ENCODE results near the gene TLE1.

The TLE1 gene

DNA sequence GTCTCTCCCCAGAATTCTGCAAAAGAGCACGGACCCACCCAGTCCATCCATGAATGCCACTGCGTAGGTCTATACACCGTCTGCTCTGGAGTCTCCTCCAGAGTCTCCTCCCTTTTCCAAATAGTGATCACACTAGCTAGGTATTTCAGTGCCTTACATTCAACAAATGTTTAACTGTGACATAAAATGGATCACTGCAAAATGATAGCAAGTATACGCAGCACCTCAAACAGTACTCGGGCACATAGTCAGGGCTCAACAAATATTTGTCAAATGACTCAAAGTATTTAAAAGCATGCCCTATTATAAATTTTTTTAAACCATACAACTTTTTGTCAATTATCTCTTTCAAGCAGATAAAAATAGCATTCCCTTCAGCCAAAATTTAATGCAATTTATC is 60.5 kb downstream of the TLE1 start:
- H3K9me3 Mint-ChIP-seq = no peaks in the 10 kb centered on the region
- no peak overlapping the region for H3K4me3 Mint-ChIP-seq
- no peaks in the 10 kb centered on the region for H3K36me3 Mint-ChIP-seq (ENCODE audit: low read depth)
- H3K27me3 Mint-ChIP-seq (ENCODE audit: low read depth) = no peaks in the 10 kb centered on the region
- H3K27ac Mint-ChIP-seq = no peak overlapping the region
- no peaks in the 10 kb centered on the region for H3K4me1 Mint-ChIP-seq (ENCODE audit: low read depth)

DNA sequence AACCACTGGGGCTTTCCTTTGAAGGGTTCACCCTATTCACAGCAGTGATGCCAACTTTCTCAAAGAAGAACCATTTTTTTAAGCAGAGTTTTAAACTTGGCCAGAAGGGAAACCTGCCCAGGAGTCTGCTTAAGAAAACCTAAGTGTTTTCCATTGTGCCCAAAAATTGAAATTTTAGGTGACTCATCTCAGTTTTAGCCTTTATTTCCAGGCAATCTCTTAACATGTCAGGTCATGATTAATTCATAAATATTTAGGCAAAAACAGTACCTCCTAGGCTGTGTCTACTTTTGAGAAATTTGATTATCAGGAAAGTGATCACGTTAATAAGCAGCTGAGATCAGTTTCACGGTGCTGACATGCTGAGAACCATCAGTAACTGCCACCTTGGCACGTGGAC is 61.9 kb downstream of the TLE1 start:
- no peaks in the 10 kb centered on the region for H3K9me3 Mint-ChIP-seq
- no peak overlapping the region for H3K27ac Mint-ChIP-seq
- H3K4me1 Mint-ChIP-seq (ENCODE audit: low read depth) = no peaks in the 10 kb centered on the region

DNA sequence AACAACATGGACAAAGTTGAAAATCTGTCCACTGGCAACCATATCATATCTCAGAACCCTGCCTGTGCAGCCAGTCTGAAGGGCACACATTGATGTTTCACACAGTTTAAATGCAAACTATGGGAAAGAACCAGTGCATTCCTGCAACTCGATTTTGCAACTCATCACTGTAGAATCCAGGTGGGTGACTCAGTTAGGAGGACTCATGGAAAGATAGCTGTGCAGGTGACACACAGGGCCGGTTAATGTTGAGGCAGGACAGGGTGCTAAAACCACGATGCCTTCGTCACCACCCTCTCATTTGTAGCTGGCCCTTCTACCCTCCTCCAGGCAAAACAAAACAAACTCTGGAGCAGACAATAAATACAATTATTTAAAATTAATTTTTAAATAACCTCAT is 62.8 kb downstream of the TLE1 start:
- Mint-ChIP-seq H3K27ac (no peak overlapping the region), H3K4me1 (ENCODE audit: low read depth) (no peaks in the 10 kb centered on the region), H3K4me3 (no peak overlapping the region), H3K27me3 (ENCODE audit: low read depth) (no peaks in the 10 kb centered on the region), H3K9me3 (no peaks in the 10 kb centered on the region), H3K36me3 (ENCODE audit: low read depth) (no peaks in the 10 kb centered on the region)

More for the DNA sequence above, 61.9 kb downstream of the TLE1 start:
- no peak overlapping the region for H3K4me3 Mint-ChIP-seq
- no peaks in the 10 kb centered on the region for H3K36me3 Mint-ChIP-seq (ENCODE audit: low read depth)
- H3K27me3 Mint-ChIP-seq (ENCODE audit: low read depth) = no peaks in the 10 kb centered on the region

DNA sequence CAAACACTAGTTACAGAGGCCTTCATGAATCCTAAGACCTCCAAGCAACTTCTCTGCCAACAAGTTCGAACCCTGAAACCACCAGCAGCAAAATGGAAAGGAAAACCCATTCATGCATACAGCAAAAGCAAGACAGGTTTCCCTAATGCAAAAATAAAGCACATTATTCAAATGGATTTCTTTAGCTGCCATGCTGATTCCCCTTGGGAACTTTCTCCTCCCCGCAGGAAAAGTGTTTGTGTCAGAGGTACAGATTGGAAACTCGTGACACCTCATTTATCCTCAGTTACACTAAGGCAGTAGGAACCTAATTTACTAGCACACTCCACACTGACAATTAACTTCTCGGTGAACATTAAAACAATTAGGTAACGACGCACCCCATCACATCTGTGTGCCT is 63.4 kb downstream of the TLE1 start:
- no peak overlapping the region for H3K27ac Mint-ChIP-seq
- H3K36me3 Mint-ChIP-seq (ENCODE audit: low read depth) = no peaks in the 10 kb centered on the region
- no peak overlapping the region for H3K4me3 Mint-ChIP-seq
- H3K4me1 Mint-ChIP-seq (ENCODE audit: low read depth) = no peaks in the 10 kb centered on the region
- no peaks in the 10 kb centered on the region for H3K9me3 Mint-ChIP-seq
- H3K27me3 Mint-ChIP-seq (ENCODE audit: low read depth) = peaks cover 3% of the 10 kb centered on the region

DNA sequence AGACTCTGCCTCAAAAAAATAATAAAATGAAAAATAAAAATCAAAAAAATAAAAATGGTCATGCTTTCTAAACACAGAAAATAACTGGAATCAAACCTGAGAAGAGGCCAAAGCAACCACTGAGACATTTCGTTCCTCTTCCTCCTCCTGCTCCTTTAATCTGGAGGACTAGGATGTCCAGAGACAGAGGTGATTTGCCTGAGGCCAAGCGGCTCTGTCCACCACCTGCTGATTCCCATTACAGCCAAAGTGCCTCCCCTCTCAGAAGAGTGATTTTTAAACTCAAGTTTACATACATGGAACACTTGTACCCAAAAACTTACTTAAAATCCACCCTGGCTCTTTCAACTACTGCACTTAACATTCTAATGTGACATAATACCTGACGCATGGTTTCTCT is 65.6 kb downstream of the TLE1 start:
- no peak overlapping the region for H3K4me3 Mint-ChIP-seq
- H3K36me3 Mint-ChIP-seq (ENCODE audit: low read depth) = no peaks in the 10 kb centered on the region
- H3K9me3 Mint-ChIP-seq = no peaks in the 10 kb centered on the region
- peaks cover 8% of the 10 kb centered on the region for H3K4me1 Mint-ChIP-seq (ENCODE audit: low read depth)
- H3K27ac Mint-ChIP-seq = no peak overlapping the region
- H3K27me3 Mint-ChIP-seq (ENCODE audit: low read depth) = peaks cover 3% of the 10 kb centered on the region

DNA sequence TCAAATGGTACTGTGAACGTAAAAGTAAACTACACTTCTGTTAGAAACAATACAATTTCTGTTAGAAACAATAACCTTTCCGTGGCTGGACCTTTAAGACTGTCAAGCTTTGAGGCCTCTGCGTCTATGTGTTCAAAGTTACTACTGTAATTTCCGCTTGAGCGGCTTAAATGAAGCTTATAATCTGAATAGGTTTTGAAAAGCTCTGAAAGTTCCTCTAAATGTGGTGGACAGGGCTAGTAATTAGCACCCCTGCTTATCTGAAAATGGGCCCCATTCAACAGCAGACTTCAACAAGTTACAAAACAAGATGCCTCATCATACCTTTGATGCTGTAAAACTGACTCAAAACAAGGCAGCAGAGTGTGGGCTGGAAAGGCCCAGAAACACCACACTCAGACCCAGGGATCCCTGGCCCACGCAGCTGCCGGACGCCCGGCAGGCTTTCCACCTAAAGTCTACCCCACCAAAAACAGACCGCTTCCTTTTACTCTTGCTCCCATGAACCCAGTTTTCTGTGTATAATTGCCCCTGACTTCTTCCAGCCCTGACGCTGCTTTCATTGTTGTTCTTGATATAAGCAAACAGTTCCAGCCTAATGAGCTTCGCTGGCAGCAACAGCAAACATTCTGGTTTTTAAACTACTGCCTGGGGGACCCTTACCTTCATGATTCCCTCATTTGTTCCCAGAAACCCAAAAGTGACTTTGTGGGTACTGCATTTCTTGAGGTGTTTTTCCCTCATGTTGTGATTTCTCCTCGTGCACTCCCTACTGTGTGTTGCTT is 66.7 kb downstream of the TLE1 start:
- Mint-ChIP-seq H3K36me3 (ENCODE audit: low read depth) (no peaks in the 10 kb centered on the region), H3K4me3 (no peak overlapping the region), H3K27me3 (ENCODE audit: low read depth) (peaks cover 3% of the 10 kb centered on the region), H3K9me3 (no peaks in the 10 kb centered on the region), H3K27ac (no peak overlapping the region), H3K4me1 (ENCODE audit: low read depth) (peaks cover 8% of the 10 kb centered on the region)

DNA sequence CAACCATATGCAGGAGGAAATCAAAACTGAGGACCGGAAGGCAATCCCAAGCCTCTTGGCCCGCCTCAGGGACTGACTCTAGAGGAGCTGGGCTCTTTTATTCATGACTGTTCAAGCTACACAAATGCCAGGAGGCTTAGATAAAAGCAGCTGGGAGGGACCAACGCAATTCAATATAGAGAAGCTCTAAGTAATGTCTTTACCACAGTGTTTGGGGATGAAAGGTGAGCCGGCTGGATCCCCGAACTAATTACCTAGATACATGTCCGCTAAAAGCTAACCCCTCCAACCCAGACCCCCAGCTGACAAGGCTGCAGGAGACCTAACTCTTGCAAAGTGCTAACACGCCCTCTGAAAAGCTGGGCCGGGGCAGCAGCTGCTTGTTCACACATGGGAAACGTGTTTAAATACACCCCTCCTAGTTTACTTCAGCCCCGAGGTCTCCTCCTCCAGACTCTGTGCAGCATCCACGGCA is 67.5 kb downstream of the TLE1 start:
- Mint-ChIP-seq H3K27ac (no peak overlapping the region), H3K36me3 (ENCODE audit: low read depth) (no peaks in the 10 kb centered on the region), H3K27me3 (ENCODE audit: low read depth) (peaks cover 3% of the 10 kb centered on the region), H3K4me3 (no peak overlapping the region), H3K9me3 (no peaks in the 10 kb centered on the region), H3K4me1 (ENCODE audit: low read depth) (peaks cover 8% of the 10 kb centered on the region)

DNA sequence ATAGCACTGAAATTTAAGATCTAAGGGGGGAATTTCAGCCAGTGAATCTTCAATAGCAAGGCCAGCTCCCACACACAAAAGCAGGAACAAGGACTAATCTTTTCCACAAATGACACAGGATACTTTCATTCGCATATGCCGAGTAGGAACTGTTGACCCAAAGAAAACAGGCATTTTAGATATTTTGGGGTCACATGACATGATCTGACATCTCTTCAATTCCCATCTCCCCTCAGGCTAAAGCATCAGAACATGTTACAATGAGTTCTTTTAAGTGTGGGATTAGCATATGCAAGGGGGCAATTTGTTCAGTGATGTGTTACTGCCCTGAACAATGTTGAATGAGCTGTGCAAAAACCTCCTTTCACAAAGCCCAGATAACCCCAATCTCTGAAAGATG is 68.2 kb downstream of the TLE1 start:
- no peaks in the 10 kb centered on the region for H3K9me3 Mint-ChIP-seq
- H3K27me3 Mint-ChIP-seq (ENCODE audit: low read depth) = peaks cover 3% of the 10 kb centered on the region
- no peak overlapping the region for H3K27ac Mint-ChIP-seq
- H3K4me1 Mint-ChIP-seq (ENCODE audit: low read depth) = peaks cover 8% of the 10 kb centered on the region
- H3K4me3 Mint-ChIP-seq = no peak overlapping the region
- no peaks in the 10 kb centered on the region for H3K36me3 Mint-ChIP-seq (ENCODE audit: low read depth)

DNA sequence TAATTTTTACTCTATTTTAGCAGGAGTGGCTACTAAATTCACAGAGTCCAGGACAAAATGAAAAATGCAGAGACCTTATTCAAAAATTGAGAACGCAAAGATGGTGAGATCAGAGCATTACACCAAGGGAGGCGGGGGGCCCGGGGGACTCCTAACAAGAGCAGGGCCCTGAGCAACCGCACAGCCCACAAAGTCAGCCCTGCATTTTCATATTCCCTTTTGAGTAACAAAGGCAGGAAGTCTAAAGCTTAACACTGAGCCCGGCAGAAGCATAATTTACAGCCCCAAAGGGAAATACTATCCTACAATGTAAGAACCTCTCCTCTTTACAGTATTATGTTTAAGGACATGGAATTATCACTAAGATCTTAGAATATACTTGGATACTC is 69.4 kb downstream of the TLE1 start:
- Mint-ChIP-seq H3K4me1 (ENCODE audit: low read depth) (peaks cover 8% of the 10 kb centered on the region), H3K27ac (no peak overlapping the region), H3K36me3 (ENCODE audit: low read depth) (no peaks in the 10 kb centered on the region), H3K27me3 (ENCODE audit: low read depth) (peaks cover 3% of the 10 kb centered on the region), H3K4me3 (no peak overlapping the region), H3K9me3 (no peaks in the 10 kb centered on the region)

DNA sequence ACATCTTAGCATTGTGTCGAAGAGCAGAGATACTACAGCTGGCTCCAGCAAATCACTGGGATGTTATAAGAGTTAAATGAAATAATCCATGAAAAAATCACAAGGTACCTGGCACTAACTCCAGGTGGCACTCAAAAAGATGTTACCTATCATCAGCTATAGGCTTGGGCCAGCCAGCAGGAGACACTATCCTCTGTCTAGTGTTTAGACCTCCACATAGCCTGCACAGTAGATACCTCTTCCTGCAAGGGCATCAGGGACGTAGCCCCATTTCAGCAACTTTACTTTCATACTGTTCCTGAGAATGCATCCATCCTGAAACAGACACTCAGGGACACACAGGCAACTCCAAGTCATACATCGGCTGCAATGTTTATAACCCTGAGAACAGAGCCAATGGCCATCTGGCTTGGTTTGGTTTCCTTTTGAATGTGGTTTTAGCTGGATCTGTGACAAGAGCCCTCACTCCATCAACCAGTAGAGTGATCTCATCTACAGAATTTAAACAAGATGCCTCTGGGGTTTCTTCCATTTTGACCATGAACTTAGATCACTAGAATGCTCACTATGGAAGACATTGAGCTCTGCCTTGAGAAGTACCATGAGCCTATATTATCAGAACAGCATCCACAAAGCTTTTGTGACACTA is 69.9 kb downstream of the TLE1 start:
- peaks cover 8% of the 10 kb centered on the region for H3K4me1 Mint-ChIP-seq (ENCODE audit: low read depth)
- H3K27ac Mint-ChIP-seq = no peak overlapping the region
- no peaks in the 10 kb centered on the region for H3K36me3 Mint-ChIP-seq (ENCODE audit: low read depth)
- H3K27me3 Mint-ChIP-seq (ENCODE audit: low read depth) = peaks cover 3% of the 10 kb centered on the region
- no peak overlapping the region for H3K4me3 Mint-ChIP-seq
- H3K9me3 Mint-ChIP-seq = no peaks in the 10 kb centered on the region

DNA sequence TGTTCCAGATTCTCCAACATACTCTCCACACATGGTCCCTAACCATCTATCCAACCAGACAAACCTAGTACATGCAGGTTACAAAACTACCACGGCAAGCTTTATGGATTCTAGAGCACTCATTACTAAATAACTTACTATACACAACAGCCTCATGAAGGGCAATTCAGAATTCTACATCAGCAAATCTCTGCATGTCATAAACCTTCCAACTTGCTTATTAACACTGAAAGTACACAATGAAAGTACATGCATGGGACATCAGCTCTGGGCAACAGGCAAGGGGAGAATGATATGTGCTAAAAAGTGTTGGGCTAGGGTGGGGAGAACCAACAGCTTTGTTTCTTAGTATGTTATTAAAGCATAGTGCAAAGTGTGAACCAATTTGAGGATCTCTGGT is 70.4 kb downstream of the TLE1 start:
- H3K4me1 Mint-ChIP-seq (ENCODE audit: low read depth) = peaks cover 8% of the 10 kb centered on the region
- H3K9me3 Mint-ChIP-seq = no peaks in the 10 kb centered on the region
- peaks cover 3% of the 10 kb centered on the region for H3K27me3 Mint-ChIP-seq (ENCODE audit: low read depth)
- no peak overlapping the region for H3K4me3 Mint-ChIP-seq
- no peaks in the 10 kb centered on the region for H3K36me3 Mint-ChIP-seq (ENCODE audit: low read depth)
- no peak overlapping the region for H3K27ac Mint-ChIP-seq

DNA sequence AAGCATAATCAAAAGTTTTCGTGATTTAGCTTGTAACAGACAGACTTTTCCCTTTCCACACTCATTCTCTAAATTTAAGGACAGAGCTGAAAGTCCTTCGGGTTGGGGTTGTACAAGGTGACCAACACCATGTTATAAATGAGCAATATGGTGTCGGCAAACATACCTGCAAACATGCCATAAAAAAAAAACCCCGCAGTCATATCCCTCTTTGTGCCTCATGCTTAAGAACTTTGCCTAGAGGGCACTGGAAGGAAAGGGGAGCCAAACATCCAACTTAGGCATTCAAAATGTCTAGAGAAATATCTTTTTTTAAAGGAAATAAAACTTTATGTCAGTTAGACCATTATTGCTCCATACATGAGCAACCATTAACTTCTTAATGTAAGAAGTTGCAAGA is 73.2 kb downstream of the TLE1 start:
- Mint-ChIP-seq H3K9me3 (no peaks in the 10 kb centered on the region), H3K4me3 (no peak overlapping the region), H3K27ac (no peak overlapping the region), H3K36me3 (ENCODE audit: low read depth) (no peaks in the 10 kb centered on the region), H3K27me3 (ENCODE audit: low read depth) (peaks cover under 1% of the 10 kb centered on the region), H3K4me1 (ENCODE audit: low read depth) (peaks cover 8% of the 10 kb centered on the region)

DNA sequence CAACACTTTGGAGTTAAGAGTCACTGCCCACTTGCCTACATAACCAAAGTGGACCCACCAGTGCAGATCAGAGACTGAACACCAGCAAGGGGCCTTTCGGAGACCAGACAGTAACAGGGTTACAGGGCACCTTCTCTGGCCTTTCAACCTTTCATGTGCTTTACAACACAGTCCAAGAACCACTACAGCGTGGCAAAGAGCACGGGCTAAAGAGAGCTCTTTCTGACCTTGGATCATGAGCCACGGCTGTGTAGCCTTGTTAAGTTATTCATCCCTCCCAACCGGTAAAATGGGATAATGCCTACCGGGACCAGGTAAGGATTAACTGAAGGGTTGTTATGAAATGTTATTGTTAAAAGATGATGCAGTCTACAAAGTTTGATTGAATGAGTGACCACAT is 75.0 kb downstream of the TLE1 start:
- H3K27me3 Mint-ChIP-seq (ENCODE audit: low read depth) = no peaks in the 10 kb centered on the region
- H3K4me1 Mint-ChIP-seq (ENCODE audit: low read depth) = no peaks in the 10 kb centered on the region
- no peaks in the 10 kb centered on the region for H3K9me3 Mint-ChIP-seq
- H3K4me3 Mint-ChIP-seq = no peak overlapping the region
- H3K36me3 Mint-ChIP-seq (ENCODE audit: low read depth) = no peaks in the 10 kb centered on the region
- no peak overlapping the region for H3K27ac Mint-ChIP-seq

DNA sequence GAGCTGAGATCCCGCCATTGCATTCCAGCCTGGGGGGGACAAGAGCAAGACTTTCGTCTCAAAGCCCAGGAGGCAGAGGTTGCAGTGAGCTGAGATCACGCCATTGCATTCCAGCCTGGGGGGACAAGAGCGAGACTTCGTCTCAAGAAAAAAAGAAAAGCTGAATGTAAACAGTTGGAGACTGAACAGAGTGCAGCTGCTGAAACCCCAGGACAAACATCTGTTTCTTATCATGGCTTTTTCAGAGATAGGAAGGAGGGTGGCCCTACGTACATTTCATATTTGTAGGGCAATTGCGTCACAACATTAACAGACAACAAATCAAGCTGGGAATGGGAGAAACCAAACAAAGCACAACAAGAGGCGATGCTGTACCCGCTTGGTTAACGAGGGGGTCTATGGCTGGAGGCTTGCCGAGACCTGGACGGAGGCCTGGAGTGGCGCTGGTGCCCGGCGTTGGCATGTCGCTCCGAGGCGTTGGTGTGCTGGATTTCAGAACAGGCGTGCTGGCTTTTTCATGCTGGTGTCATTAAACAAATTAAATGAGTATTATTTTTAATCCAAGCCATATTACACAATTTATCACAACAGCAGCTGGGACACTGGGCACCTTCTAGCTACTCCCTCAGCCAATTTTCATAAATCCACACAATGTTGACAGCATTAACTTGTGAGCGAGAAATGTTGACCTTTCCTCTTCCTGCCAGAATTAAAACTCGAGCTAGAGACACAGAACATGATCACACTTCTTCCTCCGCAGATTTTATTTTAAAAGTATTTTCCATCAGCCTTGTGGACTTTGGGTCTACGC is 76.1 kb downstream of the TLE1 start:
- Mint-ChIP-seq H3K4me1 (ENCODE audit: low read depth) (no peaks in the 10 kb centered on the region), H3K27me3 (ENCODE audit: low read depth) (no peaks in the 10 kb centered on the region), H3K36me3 (ENCODE audit: low read depth) (no peaks in the 10 kb centered on the region), H3K4me3 (no peak overlapping the region), H3K27ac (no peak overlapping the region), H3K9me3 (no peaks in the 10 kb centered on the region)

DNA sequence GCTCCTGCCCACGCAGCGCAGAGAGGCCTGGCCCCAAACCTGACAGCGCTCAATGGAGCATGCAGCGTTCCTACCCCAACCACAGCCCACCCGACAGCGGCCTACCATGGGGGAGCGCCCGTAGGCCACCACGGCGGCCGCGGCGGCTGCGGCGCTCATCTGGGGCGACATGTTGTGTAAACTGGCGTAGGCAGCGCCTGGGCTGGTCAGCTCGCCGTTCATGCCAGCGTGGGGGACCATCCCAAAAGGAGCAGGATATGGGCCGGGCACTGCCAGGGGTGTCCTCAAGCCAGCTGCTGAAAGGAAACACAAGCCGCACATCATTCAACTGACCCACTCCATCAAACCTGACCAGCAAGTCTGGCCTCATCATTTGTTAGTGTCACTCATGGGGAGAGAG is 77.7 kb downstream of the TLE1 start:
- Mint-ChIP-seq H3K27ac (no peak overlapping the region), H3K9me3 (no peaks in the 10 kb centered on the region), H3K4me3 (no peak overlapping the region), H3K27me3 (ENCODE audit: low read depth) (no peaks in the 10 kb centered on the region), H3K36me3 (ENCODE audit: low read depth) (no peaks in the 10 kb centered on the region), H3K4me1 (ENCODE audit: low read depth) (no peaks in the 10 kb centered on the region)

All from T-helper 1 cell treated with Interleukin-12 subunit alpha and Interleukin-12 subunit beta and Interleukin-4 antibody, amounts not matched to agents 30 μg/mL and 1 μg/mL, for 36 hours (primary cell).